Measurements from ENCODE around the gene LRRC8B. TPM values are rescaled to one million over a fixed set of nuclear protein-coding genes. Genes with fewer than 3 reads are reported as not detected.

Gene LRRC8B
- total and polyA plus RNA-seq, 9 of the 15 experiments (the other 6 are each of a cell fraction or from before 2014, with no cell fraction given), result 4.3 to 43.7 (median 14.4) TPM

- TF ChIP-seq MGA (IDR thresholded peaks at IDR 0.05) (peak; percentile 40; the same call in 1 of the 2 replicates), ZNF134 (CRISPR knock-in tag; conservative IDR thresholded peaks at IDR 0.05) (no peak), ZNF217 (CRISPR knock-in tag; IDR thresholded peaks at IDR 0.05) (no peak), PHF20 (IDR thresholded peaks at IDR 0.05; ENCODE audit: partially characterized antibody) (peak; percentile 43), RBBP5 (IDR thresholded peaks at IDR 0.05; ENCODE audit: borderline replicate concordance, insufficient read depth, low read length, poor library complexity, severe bottlenecking) (peak; percentile 87), RBM34 (IDR thresholded peaks at IDR 0.05; ENCODE audit: borderline replicate concordance, insufficient read depth, low read length) (no peak), ZNF398 (CRISPR knock-in tag; IDR thresholded peaks at IDR 0.05) (no peak), ZNF316 (IDR thresholded peaks at IDR 0.05) (peak; percentile 64), HNRNPLL (IDR thresholded peaks at IDR 0.05; ENCODE audit: low read depth, low read length, poor library complexity, severe bottlenecking) (peak; percentile 33), GABPB2 (CRISPR knock-in tag; conservative IDR thresholded peaks at IDR 0.05) (no peak), XRCC5 (IDR thresholded peaks at IDR 0.05; ENCODE audit: low read depth, low read length) (no peak), RHOXF2B (CRISPR knock-in tag; conservative IDR thresholded peaks at IDR 0.05) (no peak), HMBOX1 (IDR thresholded peaks at IDR 0.05) (no peak), STAG1 (CRISPR knock-in tag; IDR thresholded peaks at IDR 0.05; ENCODE audit: borderline replicate concordance) (no peak; the same call in 1 of the 2 replicates)
These were observed 108.7 kb downstream of the LRRC8B start (continued) for GRCh38 chr1:89633248-89633799.
